Activated naive CD4-positive, alpha-beta T cell treated with anti-CD3 and anti-CD28 coated beads, Interleukin-2, amount 10 ng/mL, durations not matched to agents 7 days and 5 days (primary cell): ENCODE measurements around the gene PIH1D1.

ENCODE experiments used
- CTCF ChIA-PET: fragments of 350-600 bp; sonication (Branson Sonifier 250); formaldehyde crosslinking; loops from one replicate; lab custom pipeline; 2021; ENCODE audit warnings: antibody characterized with exemption; lab: Charles Lee
- DNase-seq: peaks from one replicate; pipeline ENCODE4 v3.0.0-alpha.2; 2020
- H3K27ac Mint-ChIP-seq: one replicate; pipeline ENCODE4 v1.8.0; 2021; ENCODE audit warnings: mild to moderate bottlenecking, moderate library complexity, mixed read lengths
- H3K27me3 Mint-ChIP-seq: one replicate; pipeline ENCODE4 v1.8.0; 2021; ENCODE audit warnings: mild to moderate bottlenecking, mixed read lengths
- H3K36me3 Mint-ChIP-seq: one replicate; pipeline ENCODE4 v1.8.0; 2021; ENCODE audit warnings: mixed read lengths
- H3K4me1 Mint-ChIP-seq: one replicate; pipeline ENCODE4 v1.8.0; 2021; ENCODE audit warnings: mixed read lengths
- H3K4me3 Mint-ChIP-seq: one replicate; pipeline ENCODE4 v1.8.0; 2021; ENCODE audit warnings: mild to moderate bottlenecking, moderate library complexity, mixed read lengths
- H3K9me3 Mint-ChIP-seq: one replicate; pipeline ENCODE4 v1.8.0; 2021; ENCODE audit warnings: mixed read lengths

PIH1D1 gene

DNA sequence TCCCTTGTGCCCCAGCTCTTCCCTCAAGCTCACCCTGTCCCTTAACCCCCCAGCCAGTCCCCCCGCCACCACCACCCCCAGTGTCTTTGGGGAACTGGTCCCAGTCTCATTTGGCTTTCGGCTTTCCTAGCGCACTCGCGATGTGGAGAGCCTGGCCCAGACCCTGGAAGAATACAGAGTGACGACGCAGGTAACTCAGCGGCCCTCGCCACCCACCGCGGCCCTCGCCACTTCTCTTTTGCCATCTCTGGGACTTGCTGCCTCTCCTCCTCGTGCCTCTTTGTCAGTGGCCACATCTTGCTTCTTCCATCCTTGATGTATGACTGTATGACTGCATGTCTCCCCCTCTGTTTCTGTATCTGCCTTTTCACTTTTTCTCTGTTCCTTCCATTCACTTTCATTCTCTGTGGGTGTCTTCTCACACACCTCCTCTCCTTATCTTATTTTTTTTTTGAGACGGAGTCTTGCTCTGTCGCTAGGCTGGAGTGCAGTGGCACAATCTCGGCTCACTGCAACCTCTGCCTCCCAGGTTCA lies 44.1 kb downstream of the PIH1D1 start:
- Mint-ChIP-seq H3K4me1 (peaks cover 79% of the 10 kb centered on the region), H3K27me3 (peaks cover 25% of the 10 kb centered on the region), H3K27ac (no peak overlapping the region), H3K9me3 (no peaks in the 10 kb centered on the region), H3K4me3 (no peak overlapping the region), H3K36me3 (no peaks in the 10 kb centered on the region)
- CTCF ChIA-PET, result interaction anchor here (1.7 kb wide), 1 partner anchor 16 kb away, joined by 3 read pairs; no protein-coding TSS in a partner anchor
- no peak for DNase-seq

DNA sequence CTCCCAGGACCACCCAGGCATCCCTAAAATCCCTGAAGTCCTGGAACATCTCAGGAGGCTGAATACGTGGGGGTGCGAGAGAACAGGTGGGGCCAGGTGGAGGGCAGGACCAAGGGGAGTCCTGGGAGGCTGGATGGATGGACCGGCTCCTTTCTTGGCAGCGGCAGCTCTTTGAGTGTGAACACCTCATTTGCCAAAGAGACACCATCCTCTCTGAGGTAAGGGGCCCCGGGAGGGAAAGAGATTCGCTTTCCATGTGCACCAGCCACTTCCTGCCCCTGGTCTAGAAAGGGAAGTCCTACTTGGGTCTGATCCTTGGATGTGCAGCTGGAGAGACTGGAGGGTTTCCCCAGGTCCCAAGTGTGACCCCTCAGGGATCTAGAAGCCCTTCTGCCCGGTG lies 44.5 kb downstream of the PIH1D1 start:
- DNase-seq, result no peak
- no peak overlapping the region for H3K27ac Mint-ChIP-seq
- H3K4me3 Mint-ChIP-seq, result no peak overlapping the region
- CTCF ChIA-PET, result interaction anchor here (0.6 to 1.7 kb wide), 5 partner anchors 13 to 66 kb away, joined by 3 to 6 read pairs (median 4); partner anchors contain the start of genes FLT3LG and PTH2
- peaks cover 74% of the 10 kb centered on the region for H3K4me1 Mint-ChIP-seq
- H3K27me3 Mint-ChIP-seq, result peaks cover 20% of the 10 kb centered on the region
- H3K36me3 Mint-ChIP-seq, result no peaks in the 10 kb centered on the region
- H3K9me3 Mint-ChIP-seq, result no peaks in the 10 kb centered on the region

DNA sequence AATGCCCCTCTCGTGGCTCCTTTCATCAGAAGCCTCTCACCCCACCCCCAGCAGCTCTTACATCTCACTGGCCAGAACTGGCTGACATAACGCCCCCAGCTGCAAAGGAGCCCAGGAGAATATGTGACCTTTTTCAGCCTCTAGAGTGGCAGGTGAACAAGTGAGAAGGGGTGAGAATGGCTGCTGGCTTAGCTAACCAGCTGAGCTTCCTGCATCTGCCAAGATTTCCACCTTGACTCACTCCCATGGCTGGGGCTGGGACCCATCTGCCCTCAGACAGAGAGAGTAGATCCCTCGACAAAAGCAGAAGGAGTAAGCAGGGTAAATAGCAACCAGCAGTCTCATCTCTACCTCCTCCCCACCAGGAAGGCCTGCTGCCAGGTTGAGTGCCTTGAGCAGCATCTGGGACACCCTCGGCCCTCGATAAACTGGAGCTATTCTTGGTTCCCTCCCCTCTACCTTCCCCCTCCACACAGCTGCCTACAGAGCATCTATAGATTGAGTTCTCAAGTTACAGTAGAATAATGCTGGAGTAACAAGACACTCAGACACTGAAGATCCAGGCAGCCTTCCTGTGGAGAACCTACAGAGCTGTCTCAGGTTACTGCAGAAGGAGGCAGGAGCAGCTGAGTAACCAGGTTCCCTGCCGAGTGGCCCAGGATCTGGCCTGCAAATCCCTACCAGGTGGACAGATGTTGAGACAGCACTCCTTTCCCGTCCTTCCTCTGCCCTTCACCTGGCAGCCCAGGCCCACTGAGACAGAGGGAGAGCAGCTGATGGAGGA lies 48.0 kb downstream of the PIH1D1 start:
- no peak overlapping the region for H3K27ac Mint-ChIP-seq
- no peaks in the 10 kb centered on the region for H3K9me3 Mint-ChIP-seq
- H3K36me3 Mint-ChIP-seq, result no peaks in the 10 kb centered on the region
- no peak overlapping the region for H3K4me3 Mint-ChIP-seq
- H3K4me1 Mint-ChIP-seq, result peaks cover 53% of the 10 kb centered on the region
- peaks cover 38% of the 10 kb centered on the region for H3K27me3 Mint-ChIP-seq
- CTCF ChIA-PET, result interaction anchor here (0.6 to 1.4 kb wide), 6 partner anchors 8 to 205 kb away, joined by 3 to 8 read pairs (median 3); no protein-coding TSS in a partner anchor
- no peak for DNase-seq

DNA sequence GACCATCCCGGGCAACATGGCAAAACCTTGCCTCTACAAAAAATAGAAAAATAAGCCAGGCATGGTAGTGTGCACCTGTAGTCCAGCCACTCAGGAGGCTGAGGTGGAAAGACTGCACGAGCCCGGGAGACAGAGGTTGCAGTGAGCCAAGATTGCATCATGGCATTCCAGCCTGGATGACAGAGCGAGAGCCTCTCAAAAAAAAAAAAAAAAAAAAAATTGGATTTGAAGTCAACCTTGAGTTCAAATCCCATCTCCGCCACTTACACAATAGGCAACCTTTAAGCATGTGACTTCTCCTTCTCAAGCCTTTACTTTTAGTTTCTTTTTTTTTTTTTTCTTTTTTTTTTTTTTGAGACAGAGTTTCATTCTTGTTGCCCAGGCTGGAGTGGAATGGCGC lies 51.6 kb downstream of the PIH1D1 start:
- CTCF ChIA-PET, result no interaction called here
- Mint-ChIP-seq H3K4me1 (peaks cover 41% of the 10 kb centered on the region), H3K27me3 (peaks cover 69% of the 10 kb centered on the region), H3K4me3 (no peak overlapping the region), H3K27ac (no peak overlapping the region), H3K9me3 (no peaks in the 10 kb centered on the region), H3K36me3 (no peaks in the 10 kb centered on the region)
- DNase-seq, result no peak

DNA sequence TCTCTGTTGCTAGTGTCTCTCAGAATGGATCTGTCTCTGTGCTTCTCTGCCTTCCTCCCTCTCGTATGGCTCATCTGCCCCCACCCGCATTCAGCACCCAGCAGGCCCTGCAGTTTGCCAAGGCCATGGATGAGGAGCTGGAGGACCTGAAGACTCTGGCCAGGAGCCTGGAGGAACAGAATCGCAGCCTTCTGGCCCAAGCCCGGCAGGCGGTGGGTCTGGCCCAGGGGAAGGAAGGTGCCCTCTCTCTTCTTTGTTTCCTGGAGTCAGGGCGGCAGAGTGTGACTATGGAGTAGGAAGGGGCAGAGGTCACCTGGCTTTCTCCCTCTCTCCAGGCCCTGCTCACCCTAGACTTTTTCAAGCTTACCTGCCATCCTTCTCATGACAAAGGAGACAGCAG lies 52.7 kb downstream of the PIH1D1 start:
- CTCF ChIA-PET, result no interaction called here
- Mint-ChIP-seq H3K4me3 (no peak overlapping the region), H3K27me3 (peaks cover 75% of the 10 kb centered on the region), H3K36me3 (no peaks in the 10 kb centered on the region), H3K4me1 (peaks cover 37% of the 10 kb centered on the region), H3K27ac (no peak overlapping the region), H3K9me3 (no peaks in the 10 kb centered on the region)
- no peak for DNase-seq

DNA sequence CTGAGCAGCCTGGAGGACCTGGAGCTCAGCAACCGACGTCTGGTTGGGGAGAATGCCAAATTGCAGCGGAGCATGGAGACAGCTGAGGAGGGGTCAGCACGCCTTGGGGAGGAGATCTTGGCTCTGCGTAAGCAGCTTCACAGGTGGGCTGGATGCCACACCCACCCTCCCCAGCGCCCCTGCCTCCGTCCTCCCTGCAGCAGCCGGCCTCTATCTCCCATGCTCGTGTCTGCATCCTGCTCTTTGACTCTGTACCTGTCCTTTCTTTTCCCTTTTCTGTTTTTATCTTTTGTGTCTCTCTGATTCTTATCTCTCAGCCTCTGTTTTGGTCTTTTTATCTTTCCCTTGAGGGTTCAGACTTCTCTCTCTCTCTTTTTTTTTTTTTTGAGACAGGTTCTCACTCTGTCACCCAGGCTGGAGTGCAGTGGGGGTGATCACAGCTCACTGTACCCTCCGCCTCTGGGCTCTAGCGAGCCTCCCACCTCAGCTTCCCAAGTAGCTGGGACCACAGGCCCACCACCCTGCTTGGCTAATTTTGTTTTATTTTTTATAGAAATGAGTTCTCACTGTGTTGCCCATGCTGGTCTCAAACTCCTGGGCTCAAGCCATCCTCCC lies 53.5 kb downstream of the PIH1D1 start:
- CTCF ChIA-PET, result interaction anchor here (1.4 kb wide), 1 partner anchor 8 kb away, joined by 3 read pairs; no protein-coding TSS in a partner anchor

DNA sequence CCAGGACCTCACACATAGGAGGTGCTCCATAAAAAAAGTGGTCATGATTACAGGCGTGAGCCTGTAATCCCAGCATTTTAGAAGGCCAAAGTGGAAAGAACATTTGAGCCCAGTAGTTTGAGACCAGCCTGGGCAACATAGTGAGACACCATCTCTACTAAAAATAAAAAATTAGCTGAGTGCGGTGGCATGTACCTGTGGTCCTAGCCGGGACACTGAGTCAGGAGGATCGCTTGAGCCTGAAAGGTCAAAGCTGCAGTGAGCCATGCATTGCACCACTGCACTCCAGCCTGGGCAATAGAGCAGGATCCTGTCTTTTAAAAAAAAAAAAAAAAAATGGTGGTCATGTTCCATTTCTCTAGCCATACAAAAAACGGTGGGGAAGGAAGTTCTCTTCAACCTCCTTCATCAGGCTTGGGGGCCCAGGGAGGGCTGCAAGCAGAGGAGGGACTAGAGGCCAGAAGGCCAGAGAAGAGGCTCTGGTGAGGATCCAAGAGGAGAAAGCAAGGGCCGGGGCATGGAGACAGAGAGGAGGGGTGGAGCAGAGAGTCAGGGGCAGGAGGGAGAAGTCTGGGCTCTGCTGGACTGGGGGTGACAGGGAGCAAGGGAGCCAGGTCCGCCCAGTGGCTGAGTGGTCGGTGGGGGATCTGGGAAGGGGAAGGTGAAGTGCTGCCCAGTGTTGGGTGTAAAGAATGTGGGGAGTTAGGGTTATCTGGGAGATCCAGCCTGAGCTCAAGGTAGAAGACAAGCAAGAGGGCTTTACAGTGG lies 54.7 kb downstream of the PIH1D1 start:
- H3K36me3 Mint-ChIP-seq, result no peaks in the 10 kb centered on the region
- no peak overlapping the region for H3K27ac Mint-ChIP-seq

More for the DNA sequence above, 53.5 kb downstream of the PIH1D1 start:
- Mint-ChIP-seq H3K4me1 (peaks cover 30% of the 10 kb centered on the region), H3K36me3 (no peaks in the 10 kb centered on the region), H3K27ac (peak overlapping the region; percentile 58), H3K4me3 (no peak overlapping the region), H3K9me3 (no peaks in the 10 kb centered on the region), H3K27me3 (peaks cover 76% of the 10 kb centered on the region)
- DNase-seq, result no peak

More for the DNA sequence above, 54.7 kb downstream of the PIH1D1 start:
- Mint-ChIP-seq H3K4me3 (no peak overlapping the region), H3K9me3 (no peaks in the 10 kb centered on the region), H3K4me1 (peaks cover 33% of the 10 kb centered on the region), H3K27me3 (peaks cover 83% of the 10 kb centered on the region)
- no peak for DNase-seq
- CTCF ChIA-PET, result interaction anchor here (1.4 kb wide), 2 partner anchors 9 to 74 kb away, joined by 3 to 4 read pairs; no protein-coding TSS in a partner anchor
